Measurements from ENCODE around the gene ARRDC2. TPM values are rescaled to one million over a fixed set of nuclear protein-coding genes. Genes with fewer than 3 reads are reported as not detected.

Gene ARRDC2
- total RNA-seq, 3 donors from 2014 or later (not counting 1 experiment from before 2014, with no cell fraction given) = 110 to 131 (median 121) TPM

DNA sequence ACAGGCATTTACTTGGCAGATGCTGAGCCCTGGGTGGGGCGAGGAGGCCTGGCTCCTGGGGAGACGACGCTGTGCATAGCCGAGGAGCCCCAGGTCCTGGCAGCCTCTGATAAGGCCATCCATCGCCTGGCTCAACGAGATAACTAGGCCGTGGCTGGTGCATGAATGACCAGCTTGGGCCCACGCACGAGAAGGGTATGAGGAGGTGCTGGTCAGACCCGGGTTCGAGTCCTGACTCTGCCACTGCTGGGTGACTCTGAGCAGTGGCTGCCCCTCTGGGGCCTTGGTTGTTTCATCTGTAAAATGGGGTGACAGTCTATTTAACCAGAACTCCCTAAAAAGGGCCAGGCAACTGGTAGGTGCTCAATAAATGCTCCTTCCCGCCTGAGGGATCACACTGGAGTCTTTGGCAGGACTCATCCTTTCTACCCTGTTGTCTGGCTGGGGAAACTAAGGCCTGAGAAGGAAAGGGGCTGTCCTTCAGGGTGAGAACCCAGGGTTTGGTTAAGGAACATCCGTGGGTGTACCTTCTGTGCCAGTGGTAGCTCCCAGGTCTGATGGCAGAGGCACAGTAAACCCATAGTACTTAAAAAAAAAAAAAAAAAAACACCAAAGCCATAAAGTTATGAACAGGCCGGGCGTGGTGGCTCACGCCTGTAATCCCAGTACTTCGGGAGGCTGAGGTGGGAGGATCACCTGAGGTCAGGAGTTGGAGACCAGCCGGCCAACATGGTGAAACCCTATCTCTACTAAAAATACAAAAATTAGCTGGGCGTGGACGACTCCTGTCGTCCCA lies 8.1 kb upstream of the ARRDC2 start:
- H3K4me3 ChIP-seq (ENCODE audit: low read length) = peak overlapping the region; percentile 18
- TF ChIP-seq CTCF (IDR thresholded peaks at IDR 0.05) = no peak
- no peaks in the 10 kb centered on the region for H3K9me3 Mint-ChIP-seq
- H3K27ac ChIP-seq (ENCODE audit: low read length) = peak overlapping the region; percentile 94
- H3K4me1 Mint-ChIP-seq = peaks cover 6 to 25% of the 10 kb centered on the region in 2 donors
- H3K27me3 ChIP-seq (ENCODE audit: control insufficient read depth, insufficient read depth, low read length) = no peaks in the 10 kb centered on the region
- H3K4me3 Mint-ChIP-seq = peak overlapping the region; percentile 88
- H3K27ac Mint-ChIP-seq = peak overlapping the region; percentile 89 to 98
- intact Hi-C loops (cut with micrococcal nuclease) = loop anchor here (2.0 kb wide), 2 partner anchors 45 to 67 kb away; partner anchors contain the start of gene CCDC124
- peak in 1 of 2 donors; percentile 44 for DNase-seq
- no peaks in the 10 kb centered on the region for H3K36me3 Mint-ChIP-seq
- peaks cover 38% of the 10 kb centered on the region for H3K4me1 ChIP-seq (ENCODE audit: control insufficient read depth, insufficient read depth, low read length)
- H3K9me3 ChIP-seq (ENCODE audit: control insufficient read depth, insufficient read depth, low read length) = no peaks in the 10 kb centered on the region
- WGBS (ENCODE audit: insufficient coverage) = 86% methylated on average over 16 of the region's 21 CpGs
- no peak for ATAC-seq
- H3K27me3 Mint-ChIP-seq (ENCODE audit: low read depth in 2 of 2) = no peaks in the 10 kb centered on the region
- no peaks in the 10 kb centered on the region for H3K36me3 ChIP-seq (ENCODE audit: control insufficient read depth, insufficient read depth, low read length)

- TF ChIP-seq CTCF (IDR thresholded peaks at IDR 0.05) = no peak
- ATAC-seq (no peak), DNase-seq (no peak)
- no peaks in the 10 kb centered on the region for H3K27me3 Mint-ChIP-seq (ENCODE audit: low read depth in 2 of 2)
- WGBS (ENCODE audit: insufficient coverage) = 8% methylated on average over 17 of the region's 17 CpGs
- Histone ChIP-seq H3K9me3 (ENCODE audit: control insufficient read depth, insufficient read depth, low read length) (no peaks in the 10 kb centered on the region), H3K36me3 (ENCODE audit: control insufficient read depth, insufficient read depth, low read length) (no peaks in the 10 kb centered on the region), H3K4me1 (ENCODE audit: control insufficient read depth, insufficient read depth, low read length) (peaks cover 38% of the 10 kb centered on the region), H3K4me3 (ENCODE audit: low read length) (peak overlapping the region; percentile 18), H3K27me3 (ENCODE audit: control insufficient read depth, insufficient read depth, low read length) (no peaks in the 10 kb centered on the region), H3K27ac (ENCODE audit: low read length) (peak overlapping the region; percentile 94)
- H3K9me3 Mint-ChIP-seq = no peaks in the 10 kb centered on the region
- H3K4me3 Mint-ChIP-seq = peak overlapping the region; percentile 88
- H3K4me1 Mint-ChIP-seq = peaks cover 6 to 25% of the 10 kb centered on the region in 2 donors
- peak overlapping the region; percentile 89 to 98 for H3K27ac Mint-ChIP-seq
- no peaks in the 10 kb centered on the region for H3K36me3 Mint-ChIP-seq
- intact Hi-C loops (cut with micrococcal nuclease) = loop anchor here (2.0 kb wide), 2 partner anchors 44 to 68 kb away; partner anchors contain the start of gene CCDC124
Measured at GRCh38 chr19:18000480-18000914, 7.5 kb upstream of the ARRDC2 start.

DNA sequence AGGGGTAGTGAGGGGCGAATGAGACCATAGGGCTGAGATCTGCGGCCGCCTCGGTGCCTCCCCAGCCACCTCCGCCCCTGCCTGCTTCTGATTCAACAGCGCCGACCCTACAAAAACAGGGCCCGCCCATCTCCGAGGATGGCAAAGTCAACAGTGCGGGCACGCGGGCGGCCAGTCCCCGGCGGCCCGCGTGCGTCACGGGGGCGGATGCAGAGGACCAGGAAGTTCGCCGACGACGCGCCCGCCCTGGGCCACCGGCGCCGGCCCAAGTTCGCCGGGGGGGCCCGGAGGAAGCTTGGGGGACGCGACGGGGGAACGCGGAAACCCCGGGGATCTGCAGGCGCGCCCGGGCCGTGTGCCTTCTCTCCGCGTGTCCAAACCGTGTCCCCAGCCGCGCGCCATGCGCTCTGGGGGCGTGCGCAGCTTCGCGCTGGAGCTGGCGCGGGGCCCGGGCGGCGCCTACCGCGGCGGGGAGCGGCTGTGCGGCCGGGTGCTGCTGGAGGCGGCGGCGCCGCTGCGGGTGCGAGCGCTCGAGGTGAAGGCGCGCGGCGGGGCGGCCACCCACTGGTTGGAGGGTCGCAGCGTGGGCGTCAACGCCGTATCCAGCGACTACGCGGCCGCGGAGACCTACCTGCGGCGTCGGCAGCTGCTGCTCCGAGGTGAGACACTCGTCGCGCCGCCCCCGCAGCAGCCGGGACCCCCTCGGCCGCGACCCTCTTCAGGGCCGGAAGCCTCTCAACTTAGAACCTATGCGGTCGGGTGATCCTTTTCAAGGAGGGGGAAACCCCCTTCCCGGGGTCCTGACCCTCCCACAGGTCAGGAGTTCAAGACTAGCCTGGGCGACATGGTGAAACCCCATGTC lies 6.8 kb upstream of the ARRDC2 start:
- peak; percentile 80 to 92 (median 82) for ATAC-seq
- Mint-ChIP-seq H3K4me1 (peaks cover 6 to 25% of the 10 kb centered on the region in 2 donors), H3K4me3 (peak overlapping the region; percentile 88), H3K9me3 (no peaks in the 10 kb centered on the region), H3K27me3 (ENCODE audit: low read depth in 2 of 2) (no peaks in the 10 kb centered on the region), H3K36me3 (no peaks in the 10 kb centered on the region), H3K27ac (peak overlapping the region; percentile 89 to 98)
- H3K27ac ChIP-seq (ENCODE audit: low read length) = peak overlapping the region; percentile 94
- no peaks in the 10 kb centered on the region for H3K27me3 ChIP-seq (ENCODE audit: control insufficient read depth, insufficient read depth, low read length)
- no peaks in the 10 kb centered on the region for H3K9me3 ChIP-seq (ENCODE audit: control insufficient read depth, insufficient read depth, low read length)
- intact Hi-C loops (cut with micrococcal nuclease) = loop anchor here (1.0 to 2.0 kb wide), 3 partner anchors 44 to 151 kb away; partner anchors contain the start of gene CCDC124
- peaks cover 38% of the 10 kb centered on the region for H3K4me1 ChIP-seq (ENCODE audit: control insufficient read depth, insufficient read depth, low read length)
- DNase-seq = peak; percentile 94 to 98
- H3K4me3 ChIP-seq (ENCODE audit: low read length) = peak overlapping the region; percentile 74
- no peaks in the 10 kb centered on the region for H3K36me3 ChIP-seq (ENCODE audit: control insufficient read depth, insufficient read depth, low read length)
- under 1% methylated on average over 105 of the region's 105 CpGs for WGBS (ENCODE audit: insufficient coverage)
- no peak for TF ChIP-seq CTCF (IDR thresholded peaks at IDR 0.05)
